NCI-H524 treated with DMSO at 0.1 percent for 48 hours (cell line): Measurements from ENCODE around the gene CSRP2.

ENCODE experiments used
- DNase-seq: peaks from one replicate; lab custom pipeline; 2025; lab: John Stamatoyannopoulos, UW

CSRP2 gene

DNA sequence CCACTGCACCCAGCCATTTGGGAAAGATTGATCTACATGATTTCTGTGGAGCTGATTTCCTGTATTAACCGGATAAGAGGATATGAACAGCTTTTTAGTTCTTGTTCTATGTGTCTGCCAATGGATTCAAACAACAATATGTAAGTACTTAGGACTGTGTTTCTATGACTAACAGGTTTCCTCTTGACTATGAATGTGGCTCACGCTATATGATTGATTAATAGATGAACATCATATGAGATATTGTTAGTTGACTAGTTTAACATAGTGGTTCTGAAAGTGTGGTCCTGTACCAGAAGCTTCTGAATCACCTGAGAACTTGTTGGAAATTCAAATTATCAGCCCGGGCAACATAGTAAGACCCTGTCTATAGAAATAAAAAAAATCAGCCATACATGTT, 12.8 kb upstream of the CSRP2 start:
- no peak for DNase-seq

DNA sequence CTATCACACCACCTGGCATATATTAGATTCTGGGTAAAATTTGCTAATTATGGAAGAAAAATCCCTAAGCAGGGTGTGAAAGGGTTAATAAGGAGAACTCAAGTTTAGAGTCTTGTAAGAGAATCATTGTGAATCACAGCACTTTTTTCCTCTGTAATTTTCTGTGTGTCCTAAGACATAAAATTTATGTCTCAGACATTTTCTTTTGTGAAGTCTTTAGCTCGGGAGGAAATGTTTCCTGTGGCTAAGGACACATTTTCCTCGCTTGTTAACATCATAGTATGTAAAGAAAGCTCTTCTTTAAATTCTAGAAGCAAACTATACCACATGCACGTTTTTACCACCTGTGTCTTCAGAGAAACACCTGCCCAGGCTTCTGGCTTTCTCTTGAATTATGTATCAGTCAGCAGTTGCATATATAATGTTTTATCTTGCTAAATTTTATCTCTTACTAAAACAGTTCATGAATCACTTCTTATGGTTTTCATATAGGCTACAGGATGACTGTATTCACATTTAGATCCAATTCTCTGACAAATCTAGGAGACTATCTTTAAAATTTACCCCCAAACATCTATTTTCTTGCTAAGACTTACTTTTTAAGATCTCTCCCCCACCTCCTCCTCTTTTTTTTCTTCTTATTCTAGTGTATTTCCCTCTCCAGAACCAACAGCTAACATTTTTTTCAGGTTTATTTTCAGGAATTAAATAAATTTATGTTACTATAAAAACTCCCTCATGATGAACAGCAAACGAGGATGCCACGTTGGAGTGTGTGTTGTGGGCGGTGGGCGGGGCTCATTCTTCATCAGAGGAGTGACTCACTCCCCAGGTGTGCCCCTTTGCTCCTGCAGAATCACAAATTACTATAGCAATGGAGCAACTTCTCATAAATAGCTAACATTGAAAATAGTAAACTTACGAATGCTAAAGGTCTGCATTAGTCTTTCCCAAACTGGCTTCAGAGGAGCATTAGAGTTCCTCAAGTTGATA, 11.6 kb upstream of the CSRP2 start:
- no peak for DNase-seq

DNA sequence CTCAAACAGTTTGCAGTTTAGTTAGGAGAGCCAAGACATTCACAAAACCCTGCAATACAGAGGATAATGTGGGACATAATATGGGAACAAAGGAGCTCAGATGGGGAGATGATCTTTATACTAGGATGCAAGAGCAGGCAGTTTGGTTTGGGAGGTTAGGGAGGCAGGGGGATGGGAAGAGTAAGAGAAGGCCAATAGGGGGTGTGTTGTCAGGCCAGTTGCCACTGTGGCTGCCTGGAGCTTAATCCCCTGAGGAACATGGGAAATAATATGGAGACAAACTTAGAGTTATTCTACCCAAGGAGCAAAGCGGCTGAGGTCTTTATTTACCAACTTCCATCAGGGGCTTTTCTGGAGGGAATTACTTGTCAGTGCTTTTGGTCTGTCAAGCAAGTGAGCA, 10.0 kb upstream of the CSRP2 start:
- no peak for DNase-seq

DNA sequence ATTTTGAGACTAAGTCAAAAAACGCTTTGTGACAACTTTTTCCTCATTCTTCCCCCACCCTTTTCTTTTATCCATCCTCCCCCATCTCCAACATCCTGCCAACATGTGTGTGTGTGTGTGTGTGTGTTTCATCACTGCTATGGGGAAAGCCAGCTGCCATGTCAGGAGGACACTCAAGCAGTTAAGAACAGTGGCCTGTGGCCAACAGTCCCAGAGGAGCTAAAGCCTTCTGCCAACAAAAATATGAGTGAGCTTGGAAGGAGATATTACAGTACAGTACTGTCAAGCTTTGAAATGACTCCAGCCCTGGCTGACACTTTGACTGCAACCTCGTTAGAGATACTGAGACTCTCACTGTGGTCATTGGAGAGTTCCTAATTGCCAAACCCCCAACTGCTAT, 5.0 kb upstream of the CSRP2 start:
- DNase-seq = no peak

DNA sequence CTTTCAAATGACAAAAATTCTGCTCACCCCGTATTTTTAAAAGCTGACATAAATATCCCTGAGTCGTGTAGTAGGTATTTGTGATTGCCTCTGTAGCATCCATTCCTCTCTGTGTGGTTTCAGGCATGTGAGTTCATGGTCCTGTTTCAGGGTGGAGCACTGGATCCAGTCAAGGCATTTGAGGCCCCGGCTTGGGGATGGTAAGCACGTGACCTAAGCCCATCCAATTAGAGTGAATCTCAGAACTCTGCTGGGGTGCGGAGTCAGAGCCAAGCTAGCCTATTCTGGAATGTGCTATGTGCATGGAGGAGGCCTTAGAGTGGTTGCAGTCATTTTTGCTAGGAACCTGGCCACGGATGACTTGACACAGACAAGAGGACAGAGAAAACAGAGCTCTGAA, 4.3 kb upstream of the CSRP2 start:
- no peak for DNase-seq

DNA sequence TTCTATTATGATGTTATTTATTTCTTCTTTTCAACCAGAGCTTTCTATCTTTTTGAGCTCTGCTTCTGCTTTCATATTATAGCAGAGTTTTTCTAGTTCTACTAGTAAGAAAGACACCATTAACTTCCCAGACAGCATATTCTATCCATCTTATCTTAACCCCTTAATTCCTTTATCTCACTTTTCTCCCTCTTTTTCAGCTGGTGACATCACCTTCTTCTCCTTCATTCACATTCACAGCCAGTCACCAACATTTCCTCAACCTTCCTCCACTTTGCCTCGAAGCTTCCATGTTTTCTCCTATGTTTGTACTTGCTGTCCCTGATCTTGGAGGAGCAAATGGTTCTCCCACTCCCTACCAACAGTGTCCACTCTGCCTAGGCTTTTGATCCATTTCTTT, 3.5 kb upstream of the CSRP2 start:
- no peak for DNase-seq

DNA sequence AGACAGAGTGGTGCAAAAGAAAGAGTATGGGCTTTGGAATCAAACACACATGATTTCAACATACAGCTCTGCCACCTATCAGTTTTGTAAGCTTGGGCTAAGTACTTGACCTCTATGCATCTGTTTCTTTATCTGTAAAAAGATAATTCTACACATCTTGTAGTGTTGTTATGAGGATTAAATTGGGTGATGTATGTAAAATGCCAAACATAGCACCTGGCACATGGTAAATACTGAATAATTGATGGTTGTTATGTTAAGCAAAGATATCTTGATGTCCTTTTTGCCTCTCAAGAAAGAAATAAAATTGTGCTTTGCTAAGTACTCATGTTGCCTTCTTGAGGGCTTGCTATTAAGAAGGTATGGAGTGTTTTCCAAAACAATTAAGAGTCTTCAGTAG, 2.3 kb upstream of the CSRP2 start:
- peak; percentile 97 for DNase-seq

DNA sequence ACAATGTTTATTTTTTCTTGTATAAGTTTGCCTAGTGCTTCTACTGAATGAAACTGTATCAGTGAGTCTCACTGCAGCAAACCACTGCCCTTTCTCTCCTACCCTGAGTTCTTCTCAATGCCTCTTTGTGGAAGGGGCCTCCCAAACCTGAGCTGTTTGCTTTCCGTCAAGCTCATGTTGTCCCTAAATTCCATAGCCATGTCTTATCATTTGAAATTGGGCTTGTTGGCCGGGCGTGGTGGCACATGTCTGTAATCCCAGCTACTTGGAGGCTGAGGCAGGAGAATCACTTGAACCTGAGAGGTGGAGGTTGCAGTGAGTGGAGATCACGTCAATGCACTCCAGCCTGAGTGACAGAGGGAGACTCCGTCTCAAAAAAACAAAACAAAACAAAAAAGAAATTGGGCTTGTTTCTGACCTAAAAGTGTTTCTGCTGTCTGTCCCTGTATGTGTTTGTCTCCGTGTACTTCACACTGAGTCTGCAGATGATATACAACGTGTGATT, 1.8 kb upstream of the CSRP2 start:
- no peak for DNase-seq

DNA sequence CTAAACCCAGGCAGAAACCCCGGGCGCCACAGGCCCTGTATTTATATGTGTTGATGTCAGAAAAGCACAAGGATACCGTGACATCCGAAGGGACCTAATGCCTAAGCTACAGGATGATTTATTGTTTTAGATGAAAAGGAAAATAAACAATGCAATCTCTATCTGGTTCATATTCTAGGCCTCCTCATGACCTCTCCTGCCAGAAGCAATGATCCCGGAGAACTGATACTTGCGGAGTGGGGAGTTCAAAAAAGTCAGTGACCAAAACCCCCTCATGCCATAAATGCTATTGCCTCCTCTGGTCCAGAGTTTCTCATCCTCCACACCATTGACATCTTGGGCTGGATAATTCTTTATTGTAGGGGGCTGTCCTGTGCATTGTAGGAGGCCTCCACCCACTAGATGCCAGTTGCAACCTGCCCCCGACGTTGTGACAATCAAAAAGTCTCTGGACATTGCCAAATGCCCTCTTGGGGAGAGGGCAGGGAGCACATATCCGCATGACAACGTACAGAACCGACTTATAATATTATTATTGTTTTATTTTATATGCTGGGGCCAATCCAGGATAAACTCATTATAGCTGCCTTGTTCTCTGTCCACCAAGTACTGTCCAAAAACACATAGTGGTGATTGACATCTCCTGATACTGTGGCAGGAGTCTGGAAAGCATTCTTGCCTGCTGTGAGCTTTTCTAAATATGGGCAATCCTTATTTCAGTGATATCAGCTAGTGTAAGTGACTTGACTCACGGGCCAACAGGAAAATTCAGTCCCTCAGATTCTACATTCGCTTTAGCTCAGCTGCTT, 1.1 kb upstream of the CSRP2 start:
- no peak for DNase-seq

DNA sequence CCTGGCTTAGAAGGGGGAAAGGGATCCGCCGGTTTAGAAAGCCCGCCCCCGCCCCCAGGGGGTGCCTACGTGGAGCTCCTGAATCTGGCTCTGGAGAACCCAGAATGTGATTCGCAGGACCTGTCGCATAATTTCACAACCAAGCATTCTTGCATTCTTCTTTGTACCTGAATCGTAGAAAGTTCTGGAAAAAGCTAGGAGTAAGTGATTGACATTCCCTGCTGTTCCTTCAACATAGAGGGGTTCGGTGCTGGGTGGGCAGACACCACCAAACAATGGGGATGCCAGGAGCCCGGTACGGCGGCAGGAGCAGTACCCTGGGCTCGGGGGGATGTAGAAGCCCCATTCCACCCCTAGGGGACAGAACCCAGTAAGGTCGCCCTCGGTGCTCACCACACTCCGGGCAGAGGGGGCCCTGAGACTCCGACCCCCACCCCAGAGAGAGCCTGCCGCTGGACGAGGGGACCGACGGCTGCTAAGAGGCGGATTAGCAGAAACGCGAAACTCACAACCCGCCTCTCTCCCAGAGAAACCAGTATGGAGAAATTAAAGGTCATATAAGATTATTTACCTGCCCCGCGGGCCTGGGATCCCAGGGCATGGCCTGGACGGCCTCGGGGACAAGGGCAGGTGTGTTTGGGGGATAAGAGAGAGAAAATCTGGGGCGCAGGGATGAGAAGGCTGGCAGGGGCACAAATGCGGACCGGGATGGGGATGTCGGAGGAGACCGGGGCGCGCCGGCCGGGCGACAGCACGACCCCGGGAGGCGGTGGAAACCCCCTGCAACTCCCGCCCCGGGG, 520 bp downstream of the CSRP2 start:
- DNase-seq = no peak

DNA sequence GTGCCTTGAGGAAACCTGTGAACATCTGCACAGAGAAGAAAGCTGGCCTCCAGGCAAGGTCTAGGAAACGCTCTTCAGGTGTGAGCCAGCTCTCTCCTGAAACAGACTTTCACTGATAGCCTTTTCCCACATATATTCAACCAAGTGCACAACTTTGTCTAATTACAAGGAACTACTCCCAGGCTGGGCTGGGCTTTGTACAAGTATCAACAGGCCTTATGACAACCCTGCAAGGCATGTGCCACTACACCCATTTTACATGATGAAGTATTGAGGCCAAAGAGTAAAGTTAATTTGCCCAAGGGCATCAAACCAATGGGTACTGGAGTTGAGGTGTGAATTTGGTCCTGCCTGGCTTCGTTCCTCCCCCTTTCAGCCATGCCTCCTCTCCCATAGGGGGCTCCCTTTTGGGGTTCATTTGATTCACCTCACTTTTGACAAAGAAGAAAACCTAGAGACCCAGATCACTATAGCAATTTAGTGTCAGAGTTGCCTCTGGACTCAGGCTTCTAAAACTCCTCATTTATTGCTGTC, 2.1 kb downstream of the CSRP2 start:
- no peak for DNase-seq

DNA sequence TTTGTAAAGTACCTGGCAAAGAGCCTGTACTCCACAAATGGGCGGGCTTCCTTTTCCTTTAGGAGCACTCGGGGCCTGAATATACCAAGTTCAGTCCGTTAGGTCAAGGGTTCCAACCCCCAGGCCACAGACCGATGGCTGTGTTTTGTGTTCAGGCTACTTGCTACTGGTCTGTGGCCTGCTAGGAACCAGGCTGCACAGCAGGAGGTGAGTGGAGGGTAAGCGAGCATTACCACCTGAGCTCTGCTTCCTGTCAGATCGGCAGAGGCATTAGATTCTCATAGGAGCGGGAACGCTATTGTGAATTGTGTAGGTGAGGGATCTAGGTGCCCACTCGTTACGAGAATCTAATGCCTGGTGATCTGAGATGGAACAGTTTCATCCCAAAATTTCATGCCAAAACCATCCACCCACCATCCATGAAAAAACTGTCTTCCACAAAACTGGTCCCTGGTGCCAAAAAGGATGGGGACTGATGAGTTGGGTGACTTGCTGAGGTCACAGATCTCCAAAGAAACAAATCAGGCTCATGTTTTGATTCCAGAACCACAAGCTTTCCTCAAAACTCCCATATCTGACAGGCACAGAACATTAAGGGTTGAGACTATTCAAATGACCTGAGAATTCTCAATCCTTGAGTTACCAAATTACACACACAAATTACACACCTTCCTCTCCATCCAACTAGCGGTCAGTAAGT, 4.2 kb downstream of the CSRP2 start:
- DNase-seq = no peak

DNA sequence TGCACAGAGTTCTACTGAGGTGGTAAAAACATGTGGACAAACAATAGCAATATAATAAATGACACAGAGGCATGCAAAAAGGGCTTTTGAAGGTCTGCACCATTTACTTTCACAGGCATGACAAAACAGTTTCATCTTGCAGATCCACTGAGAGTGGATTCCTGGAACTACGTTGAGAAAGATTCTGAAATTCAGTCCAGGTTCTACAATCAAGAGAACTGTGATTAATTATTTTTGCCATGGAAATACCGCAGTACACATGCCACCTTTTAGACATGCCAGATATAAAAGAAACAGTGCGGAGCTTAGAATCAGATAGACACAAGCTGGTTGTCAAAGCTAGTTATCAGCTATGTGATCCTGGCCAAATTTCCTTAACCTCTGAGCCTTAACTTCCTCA, 4.8 kb downstream of the CSRP2 start:
- DNase-seq = no peak

DNA sequence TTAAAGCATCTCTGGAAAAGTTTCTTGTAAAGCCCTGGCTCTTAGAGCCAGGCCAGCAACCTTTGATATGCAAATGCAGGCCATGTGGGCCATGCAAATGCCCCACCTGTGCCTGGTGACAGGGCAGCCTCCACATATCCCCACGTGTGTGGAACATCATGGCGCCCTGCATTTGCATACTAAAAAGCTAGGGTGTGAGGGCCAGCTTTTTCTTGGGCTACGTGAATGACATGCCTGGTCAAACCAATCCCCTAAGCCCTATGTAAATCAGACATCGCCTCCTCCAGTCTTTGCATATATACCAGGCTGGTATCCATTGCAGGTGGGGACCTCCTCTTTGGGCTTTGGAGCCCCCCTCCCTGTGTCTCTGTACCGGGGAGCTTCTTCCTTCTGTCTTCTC, 6.4 kb downstream of the CSRP2 start:
- no peak for DNase-seq

DNA sequence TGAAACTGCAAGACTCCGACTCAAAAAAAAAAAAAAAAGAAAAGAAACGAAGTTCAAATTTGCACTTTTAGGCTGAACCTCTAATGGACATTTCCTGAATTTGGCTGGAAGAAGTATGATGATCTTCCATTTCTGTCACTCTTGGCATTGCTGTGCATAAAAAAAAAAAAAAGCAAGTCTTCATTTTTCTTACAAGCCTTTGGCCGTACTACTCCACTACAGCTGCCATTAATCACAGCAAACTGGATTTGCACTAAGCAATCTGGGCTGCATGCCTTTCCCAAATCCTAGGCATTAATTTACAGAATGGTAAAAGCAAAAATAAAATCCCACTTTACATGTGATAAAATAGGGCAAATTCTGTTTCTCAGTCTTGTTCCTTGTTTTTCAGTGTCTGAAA, 7.1 kb downstream of the CSRP2 start:
- DNase-seq = no peak

DNA sequence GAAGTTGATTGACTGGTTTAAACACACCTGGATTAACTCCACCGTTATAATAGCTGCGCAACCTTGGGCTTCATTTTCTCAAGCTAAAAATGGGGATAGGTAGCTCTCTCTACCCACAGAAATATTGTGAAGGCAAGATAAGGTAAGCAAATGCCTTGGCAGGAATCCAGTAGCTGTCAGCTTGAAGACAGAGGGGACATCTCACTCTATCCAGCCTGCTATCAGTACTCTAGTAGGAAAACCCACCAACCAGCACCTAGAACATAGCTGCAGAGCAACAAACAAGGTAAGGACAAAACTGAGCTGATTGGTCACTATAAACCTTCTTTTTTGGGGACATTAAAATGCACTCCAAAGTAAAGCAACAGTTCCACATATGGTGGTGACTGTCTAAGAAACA, 7.7 kb downstream of the CSRP2 start:
- no peak for DNase-seq

DNA sequence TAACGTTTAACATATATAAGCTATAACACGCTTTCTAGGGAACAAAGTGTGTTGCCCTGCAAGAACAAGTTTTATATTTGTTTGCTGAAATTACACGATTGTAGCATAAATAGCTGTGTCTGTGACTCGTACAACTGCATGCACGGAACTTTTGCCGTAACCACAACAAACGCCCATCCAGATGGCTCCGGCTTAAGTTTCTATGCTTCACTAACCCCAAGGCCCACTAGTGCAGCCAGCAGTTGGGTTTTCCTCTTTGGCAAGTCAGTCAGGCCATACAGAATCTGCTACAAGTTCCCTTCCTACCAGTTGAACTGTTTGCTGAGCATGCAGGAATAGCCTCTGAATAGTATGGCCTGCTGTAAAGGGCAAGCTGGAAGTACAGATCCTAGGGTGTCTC, 12.1 kb downstream of the CSRP2 start:
- peak; percentile 70 for DNase-seq

DNA sequence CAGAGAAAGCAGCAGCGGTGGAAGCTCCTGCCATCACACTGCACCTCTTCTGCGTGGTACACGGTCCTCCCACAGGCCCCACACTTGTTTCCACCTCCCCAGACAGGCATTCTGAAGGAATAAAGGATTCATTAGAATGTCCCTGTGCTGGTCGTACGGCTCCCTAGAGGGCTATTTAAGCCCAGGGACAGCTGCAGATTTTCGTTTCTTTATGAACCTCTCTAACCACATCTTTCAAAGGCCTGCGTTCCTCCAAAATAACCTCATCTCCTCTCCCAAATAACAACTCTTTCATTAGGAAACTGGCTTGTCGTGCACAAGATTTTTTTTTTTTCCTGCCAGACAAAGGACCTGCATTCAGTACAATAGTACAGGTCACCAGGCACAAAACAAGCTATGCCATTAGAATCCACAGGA, 12.7 kb downstream of the CSRP2 start:
- DNase-seq = peak; percentile 59

DNA sequence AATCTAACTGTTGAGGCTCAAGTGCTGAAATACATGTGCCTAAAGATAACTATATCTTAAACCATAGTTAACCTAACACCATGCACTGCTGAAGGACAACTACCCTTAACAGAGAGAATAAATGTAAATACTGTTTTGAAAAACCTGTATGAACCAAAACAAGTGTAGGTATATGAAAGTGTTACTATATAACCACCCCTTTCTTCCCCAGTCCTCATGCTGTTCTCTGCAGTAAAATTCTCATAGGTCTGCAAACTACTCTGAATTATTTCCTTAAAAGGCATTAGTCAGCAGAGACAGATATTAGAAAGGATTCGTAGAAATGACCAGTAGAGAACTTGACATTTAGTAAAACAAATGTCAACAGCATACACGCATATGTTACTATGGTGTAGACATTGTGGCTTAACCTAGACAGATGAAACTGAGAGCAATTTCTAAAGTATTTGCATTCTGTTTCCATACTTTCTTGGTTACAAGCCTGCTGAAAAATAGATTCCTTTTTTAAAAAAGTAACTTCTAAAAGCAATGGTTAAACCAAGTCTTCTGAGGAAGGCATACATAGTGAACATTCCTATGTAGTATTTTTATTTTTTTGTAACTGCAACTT, 13.9 kb downstream of the CSRP2 start:
- DNase-seq = no peak

DNA sequence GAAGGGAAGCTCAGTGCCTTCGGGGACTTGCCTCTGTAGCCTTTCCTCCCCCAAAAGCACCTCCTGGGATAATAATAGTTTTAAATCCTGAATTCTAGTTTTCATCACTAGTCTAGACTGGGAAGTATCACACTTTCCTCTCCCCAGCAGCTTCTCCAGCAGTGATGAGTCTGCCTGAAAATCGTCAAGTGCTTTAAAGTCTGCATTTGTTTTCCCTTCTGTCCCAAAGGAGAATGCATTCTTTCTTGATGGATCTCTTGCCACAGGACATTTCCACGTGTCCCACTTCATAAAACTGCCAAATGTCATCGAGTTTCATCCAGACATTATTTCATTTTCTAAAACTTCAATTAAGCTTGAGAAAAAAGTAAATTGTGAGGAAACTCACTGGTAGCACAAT, 15.0 kb downstream of the CSRP2 start:
- no peak for DNase-seq
